Measurements from ENCODE around the gene CCDC117. TPM values are rescaled to one million over a fixed set of nuclear protein-coding genes. Genes with fewer than 3 reads are reported as not detected.

The CCDC117 gene
- total RNA-seq, 1 experiment from 2014 or later: 42.2 TPM

Small RNAs within 50 kb of the gene (small RNA-seq; reads per million reads assigned to genes)
- 0 reads per million in 2 experiments for gene Z93930.1

Other genes starting within 250 kb of the CCDC117 start
- 5.8 and 7.8 TPM in 2 replicates for gene TTC28, start 92.9 kb upstream of the CCDC117 start, total RNA-seq (2014; rRNA removed; shearing (Covaris generic))
- gene CHEK2, start 30.9 kb upstream of the CCDC117 start, total RNA-seq (2014; rRNA removed; shearing (Covaris generic)): 25.5 and 29.1 TPM in 2 replicates
- gene HSCB, start 30.7 kb upstream of the CCDC117 start, total RNA-seq (2014; rRNA removed; shearing (Covaris generic)): 30.3 and 32.9 TPM in 2 replicates
- gene XBP1, start 27.9 kb downstream of the CCDC117 start, total RNA-seq (2014; rRNA removed; shearing (Covaris generic)): 253 and 286 TPM in 2 replicates
- 4.3 and 4.6 TPM in 2 replicates for gene ZNRF3, start 110.9 kb downstream of the CCDC117 start, total RNA-seq (2014; rRNA removed; shearing (Covaris generic))

Measured in SK-MEL-5 (cell line).